ENCODE measurements around the gene SLC22A3.

The SLC22A3 gene

DNA sequence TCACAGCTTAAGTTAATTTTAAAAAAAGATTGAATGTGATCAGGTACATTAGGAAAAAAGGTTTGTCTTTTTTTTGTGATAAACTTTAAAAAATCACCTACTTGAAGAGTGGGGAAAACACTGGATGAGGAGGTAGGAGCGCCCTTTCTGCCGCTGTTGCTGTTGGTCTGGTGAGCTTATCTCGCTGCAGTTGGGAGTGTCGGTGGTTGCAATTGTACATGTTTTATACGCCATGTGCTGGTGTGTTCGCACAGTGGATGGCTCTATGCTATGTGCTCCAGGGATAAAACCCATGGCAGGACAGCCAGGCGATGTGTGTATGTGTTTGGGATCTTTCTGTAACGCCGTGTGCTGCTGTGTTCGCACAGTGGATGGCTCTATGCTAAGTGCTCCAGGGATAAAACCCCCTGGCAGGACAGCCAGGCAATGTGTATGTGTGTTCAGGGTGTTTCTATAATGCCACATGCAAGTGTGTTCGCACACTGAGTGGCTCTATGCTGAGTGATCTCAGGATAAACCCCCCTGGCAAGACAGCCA is 1.7 kb downstream of the SLC22A3 start:
- TF ChIP-seq, protein P1, sequence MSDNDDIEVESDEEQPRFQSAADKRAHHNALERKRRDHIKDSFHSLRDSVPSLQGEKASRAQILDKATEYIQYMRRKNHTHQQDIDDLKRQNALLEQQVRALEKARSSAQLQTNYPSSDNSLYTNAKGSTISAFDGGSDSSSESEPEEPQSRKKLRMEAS (IDR thresholded peaks at IDR 0.05; ENCODE audit: low read depth, low read length), result no peak
- TF ChIP-seq, protein P2, sequence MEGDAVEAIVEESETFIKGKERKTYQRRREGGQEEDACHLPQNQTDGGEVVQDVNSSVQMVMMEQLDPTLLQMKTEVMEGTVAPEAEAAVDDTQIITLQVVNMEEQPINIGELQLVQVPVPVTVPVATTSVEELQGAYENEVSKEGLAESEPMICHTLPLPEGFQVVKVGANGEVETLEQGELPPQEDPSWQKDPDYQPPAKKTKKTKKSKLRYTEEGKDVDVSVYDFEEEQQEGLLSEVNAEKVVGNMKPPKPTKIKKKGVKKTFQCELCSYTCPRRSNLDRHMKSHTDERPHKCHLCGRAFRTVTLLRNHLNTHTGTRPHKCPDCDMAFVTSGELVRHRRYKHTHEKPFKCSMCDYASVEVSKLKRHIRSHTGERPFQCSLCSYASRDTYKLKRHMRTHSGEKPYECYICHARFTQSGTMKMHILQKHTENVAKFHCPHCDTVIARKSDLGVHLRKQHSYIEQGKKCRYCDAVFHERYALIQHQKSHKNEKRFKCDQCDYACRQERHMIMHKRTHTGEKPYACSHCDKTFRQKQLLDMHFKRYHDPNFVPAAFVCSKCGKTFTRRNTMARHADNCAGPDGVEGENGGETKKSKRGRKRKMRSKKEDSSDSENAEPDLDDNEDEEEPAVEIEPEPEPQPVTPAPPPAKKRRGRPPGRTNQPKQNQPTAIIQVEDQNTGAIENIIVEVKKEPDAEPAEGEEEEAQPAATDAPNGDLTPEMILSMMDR (IDR thresholded peaks at IDR 0.05; ENCODE audit: low read depth, low read length), result no peak
- TF ChIP-seq MYC (IDR thresholded peaks at IDR 0.05; ENCODE audit: low read depth, low read length) (no peak), POLR2A (IDR thresholded peaks at IDR 0.05; ENCODE audit: extremely low read depth, insufficient read length) (no peak)
- DNase-seq (ENCODE audit: low read depth), result no peak
- no peak overlapping the region for H3K4me3 ChIP-seq (ENCODE audit: low read depth, low read length)

DNA sequence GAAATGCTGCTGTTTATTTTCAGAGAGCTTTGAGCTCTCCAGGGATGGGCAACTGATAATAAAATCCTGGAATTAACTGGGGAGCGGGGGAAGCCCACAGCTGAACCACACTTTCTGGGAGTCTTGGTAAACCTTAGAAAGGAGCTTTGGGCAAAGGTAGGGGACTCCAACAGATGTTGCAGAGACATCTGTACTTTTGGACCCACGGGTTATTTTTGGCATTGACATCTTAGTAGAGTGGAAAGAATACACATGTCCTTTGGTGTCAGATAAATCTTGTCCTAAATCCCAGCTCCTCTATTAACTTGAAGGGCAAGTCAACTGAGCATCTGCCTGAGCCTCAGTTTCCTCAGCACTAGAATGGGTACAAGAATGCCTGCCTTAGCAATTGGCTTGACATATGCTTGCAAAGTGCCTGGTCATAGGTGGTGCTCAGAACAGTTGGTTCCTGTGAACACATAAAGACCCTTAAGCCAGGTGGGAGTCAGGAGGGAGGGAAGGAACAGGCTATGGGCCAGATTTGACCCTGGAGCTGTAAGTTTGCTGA is 5.8 kb downstream of the SLC22A3 start:
- TF ChIP-seq, protein P2 (IDR thresholded peaks at IDR 0.05; ENCODE audit: low read depth, low read length), result no peak
- TF ChIP-seq POLR2A (IDR thresholded peaks at IDR 0.05; ENCODE audit: extremely low read depth, insufficient read length) (no peak), MYC (IDR thresholded peaks at IDR 0.05; ENCODE audit: low read depth, low read length) (no peak)
- TF ChIP-seq, protein P1 (IDR thresholded peaks at IDR 0.05; ENCODE audit: low read depth, low read length), result no peak
- no peak overlapping the region for H3K4me3 ChIP-seq (ENCODE audit: low read depth, low read length)
- no peak for DNase-seq (ENCODE audit: low read depth)

DNA sequence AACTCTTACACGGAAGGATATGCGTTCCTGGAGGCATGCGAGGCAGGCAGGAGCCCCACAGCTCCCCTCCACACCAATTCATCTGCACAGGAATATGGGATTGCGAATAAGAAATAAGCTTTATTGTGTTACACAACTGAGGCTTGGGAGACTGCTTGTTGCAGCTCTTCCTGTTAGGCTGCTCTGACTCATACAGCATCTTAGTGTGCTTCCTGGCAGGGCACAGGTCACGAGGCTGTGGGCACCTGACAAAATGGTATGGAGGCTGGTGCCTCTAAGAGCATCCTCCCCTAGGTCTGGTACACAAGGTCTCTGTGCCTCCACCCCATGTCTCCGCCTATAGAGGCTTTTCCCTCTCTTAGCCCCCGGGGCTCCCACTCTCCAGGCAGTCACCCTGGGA is 6.8 kb downstream of the SLC22A3 start:
- TF ChIP-seq, protein P1 (IDR thresholded peaks at IDR 0.05; ENCODE audit: low read depth, low read length), result no peak
- TF ChIP-seq, protein P2 (IDR thresholded peaks at IDR 0.05; ENCODE audit: low read depth, low read length), result no peak
- TF ChIP-seq MYC (IDR thresholded peaks at IDR 0.05; ENCODE audit: low read depth, low read length), result no peak
- no peak for TF ChIP-seq POLR2A (IDR thresholded peaks at IDR 0.05; ENCODE audit: extremely low read depth, insufficient read length)
- H3K4me3 ChIP-seq (ENCODE audit: low read depth, low read length), result no peak overlapping the region
- peak; percentile 57 for DNase-seq (ENCODE audit: low read depth)

DNA sequence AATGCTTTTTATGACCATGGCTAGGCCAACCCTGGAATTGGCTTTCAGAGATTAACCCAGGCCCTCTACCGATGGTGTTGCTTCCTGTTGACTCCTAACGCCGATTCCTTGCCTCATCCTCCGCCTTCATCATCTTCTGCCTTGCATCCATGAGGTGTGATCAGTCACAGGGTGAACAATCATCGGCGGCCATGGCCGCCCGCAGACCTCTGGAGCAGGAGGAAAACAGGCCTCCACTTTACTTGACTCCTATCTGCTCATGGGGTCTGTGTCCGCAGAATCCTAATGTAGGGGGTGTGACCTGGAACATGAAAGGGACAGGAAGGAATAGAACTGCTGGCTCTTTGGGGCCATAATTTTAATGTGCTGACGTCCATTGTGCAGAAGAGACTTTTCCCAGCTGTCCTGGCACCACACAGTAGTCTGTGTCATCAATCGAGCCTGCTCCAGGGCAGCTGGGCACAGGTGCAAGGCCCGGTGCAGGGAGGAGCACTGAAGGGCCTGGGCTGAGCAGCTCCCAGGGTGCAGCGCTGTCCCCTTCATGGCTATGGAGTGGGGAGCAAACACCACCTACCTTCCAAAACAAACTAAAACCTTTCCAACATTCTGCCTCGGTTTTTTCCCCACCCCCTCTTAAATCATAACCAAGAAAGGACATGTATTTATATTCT is 8.0 kb downstream of the SLC22A3 start:
- no peak for DNase-seq (ENCODE audit: low read depth)
- H3K4me3 ChIP-seq (ENCODE audit: low read depth, low read length), result no peak overlapping the region
- TF ChIP-seq MYC (IDR thresholded peaks at IDR 0.05; ENCODE audit: low read depth, low read length), result no peak
- TF ChIP-seq, protein P2 (IDR thresholded peaks at IDR 0.05; ENCODE audit: low read depth, low read length), result no peak

DNA sequence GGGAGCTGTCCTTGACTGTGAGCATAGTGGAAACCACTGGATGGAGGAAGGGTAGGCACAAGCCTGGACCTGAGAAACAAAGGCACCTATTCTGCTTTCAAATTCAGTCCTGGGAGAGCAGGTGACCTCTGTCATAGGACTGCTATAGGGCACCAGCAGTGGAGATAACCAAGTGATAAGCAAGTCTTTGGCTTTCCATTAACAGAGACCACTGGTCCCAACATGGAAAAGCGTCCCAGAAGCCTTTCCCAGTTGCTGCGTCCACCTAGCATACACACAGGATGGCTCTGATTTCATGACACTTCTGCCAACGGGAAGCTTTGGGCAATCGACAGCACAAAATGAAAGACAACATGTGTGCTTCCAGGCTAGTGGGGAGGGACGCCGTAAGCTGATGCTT is 8.9 kb downstream of the SLC22A3 start:
- H3K4me3 ChIP-seq (ENCODE audit: low read depth, low read length), result no peak overlapping the region
- no peak for TF ChIP-seq POLR2A (IDR thresholded peaks at IDR 0.05; ENCODE audit: extremely low read depth, insufficient read length)
- TF ChIP-seq, protein P2 (IDR thresholded peaks at IDR 0.05; ENCODE audit: low read depth, low read length), result no peak
- TF ChIP-seq, protein P1 (IDR thresholded peaks at IDR 0.05; ENCODE audit: low read depth, low read length), result no peak
- no peak for TF ChIP-seq MYC (IDR thresholded peaks at IDR 0.05; ENCODE audit: low read depth, low read length)
- no peak for DNase-seq (ENCODE audit: low read depth)

All from NB4 (cell line).